ENCODE data around the gene TRAPPC10. TPM values are rescaled to one million over a fixed set of nuclear protein-coding genes. Genes with fewer than 3 reads are reported as not detected.

TRAPPC10 gene
- total RNA-seq, 2 donors from 2014 or later = 14.4 to 38.9 TPM

- TF ChIP-seq CTCF (IDR thresholded peaks at IDR 0.05) (no peak), POLR2AphosphoS5 (IDR thresholded peaks at IDR 0.05) (no peak)
- no peak for DNase-seq (ENCODE audit: low spot score)
- H3K27ac ChIP-seq = no peak overlapping the region
- no peaks in the 10 kb centered on the region for H3K27me3 ChIP-seq (replicated peaks; ENCODE audit: insufficient read depth)
- H3K9me3 ChIP-seq = no peaks in the 10 kb centered on the region
- no peaks in the 10 kb centered on the region for H3K36me3 ChIP-seq
- no peaks in the 10 kb centered on the region for H3K4me1 ChIP-seq (replicated peaks)
- no peak overlapping the region for H3K4me3 ChIP-seq
- WGBS = 23% methylated on average over 5 of the region's 8 CpGs
- intact Hi-C loops (cut with DNase I) = no loop called here
Measured at GRCh38 chr21:44024887-44025353, 12.8 kb downstream of the TRAPPC10 start.

- TF ChIP-seq POLR2AphosphoS5 (IDR thresholded peaks at IDR 0.05) (no peak), POLR2A (IDR thresholded peaks at IDR 0.05) (no peak), CTCF (IDR thresholded peaks at IDR 0.05) (no peak)
- Histone ChIP-seq H3K9me3 (no peaks in the 10 kb centered on the region), H3K27me3 (replicated peaks; ENCODE audit: insufficient read depth) (no peaks in the 10 kb centered on the region), H3K27ac (no peak overlapping the region), H3K36me3 (peaks cover 0 to 2% of the 10 kb centered on the region in 2 donors), H3K4me3 (no peak overlapping the region), H3K4me1 (replicated peaks) (no peaks in the 10 kb centered on the region)
- no peak for DNase-seq (ENCODE audit: low spot score)
- 77% methylated on average over 8 of the region's 8 CpGs for WGBS
- intact Hi-C loops (cut with DNase I) = no loop called here
Measured at GRCh38 chr21:44027607-44028286, 15.6 kb downstream of the TRAPPC10 start.

GRCh38 chr21:44028287-44028659 lies 16.2 kb downstream of the TRAPPC10 start:
- Histone ChIP-seq H3K4me1 (replicated peaks) (no peaks in the 10 kb centered on the region), H3K27me3 (replicated peaks; ENCODE audit: insufficient read depth) (no peaks in the 10 kb centered on the region), H3K4me3 (no peak overlapping the region), H3K27ac (no peak overlapping the region), H3K36me3 (peaks cover 0 to 4% of the 10 kb centered on the region in 2 donors), H3K9me3 (no peaks in the 10 kb centered on the region)
- WGBS = 74% methylated on average over 6 of the region's 6 CpGs
- TF ChIP-seq CTCF (IDR thresholded peaks at IDR 0.05) (no peak), POLR2A (IDR thresholded peaks at IDR 0.05) (no peak), POLR2AphosphoS5 (IDR thresholded peaks at IDR 0.05) (no peak)
- intact Hi-C loops (cut with DNase I) = no loop called here
- DNase-seq (ENCODE audit: low spot score) = no peak

DNA sequence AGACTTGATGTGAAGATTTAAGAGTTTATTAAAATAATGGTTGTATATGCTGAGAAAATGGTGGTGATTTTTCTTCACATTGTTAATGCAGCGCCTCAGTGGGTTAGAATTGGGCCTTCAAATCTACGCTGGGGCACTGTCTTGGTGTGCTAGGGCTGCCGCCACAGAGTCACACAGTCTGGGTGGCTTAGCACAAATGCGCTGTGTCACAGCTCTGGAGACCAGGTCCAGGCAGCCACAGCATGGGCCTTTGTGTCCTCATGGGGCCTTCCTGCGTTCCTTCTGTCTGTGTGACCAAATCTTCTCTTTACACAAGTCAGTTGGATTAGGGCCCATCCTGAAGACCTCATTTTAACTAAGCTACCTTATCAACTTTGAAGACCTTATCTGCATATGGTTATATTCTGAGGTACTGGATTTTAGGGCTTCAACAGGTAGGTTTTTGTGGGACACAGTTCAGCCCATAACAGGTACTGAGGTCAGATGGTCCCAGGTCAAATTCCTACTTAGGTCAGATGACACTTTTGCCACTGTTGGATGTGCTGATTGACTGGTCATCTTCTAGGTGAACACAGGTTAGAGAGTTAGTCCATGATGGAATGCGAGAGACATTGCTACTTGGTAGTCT lies 17.5 kb downstream of the TRAPPC10 start:
- intact Hi-C loops (cut with DNase I) = no loop called here
- 98% methylated on average over 6 of the region's 6 CpGs for WGBS
- no peak for TF ChIP-seq CTCF (IDR thresholded peaks at IDR 0.05)
- TF ChIP-seq POLR2AphosphoS5 (IDR thresholded peaks at IDR 0.05) = no peak
- no peak for TF ChIP-seq POLR2A (IDR thresholded peaks at IDR 0.05)

DNA sequence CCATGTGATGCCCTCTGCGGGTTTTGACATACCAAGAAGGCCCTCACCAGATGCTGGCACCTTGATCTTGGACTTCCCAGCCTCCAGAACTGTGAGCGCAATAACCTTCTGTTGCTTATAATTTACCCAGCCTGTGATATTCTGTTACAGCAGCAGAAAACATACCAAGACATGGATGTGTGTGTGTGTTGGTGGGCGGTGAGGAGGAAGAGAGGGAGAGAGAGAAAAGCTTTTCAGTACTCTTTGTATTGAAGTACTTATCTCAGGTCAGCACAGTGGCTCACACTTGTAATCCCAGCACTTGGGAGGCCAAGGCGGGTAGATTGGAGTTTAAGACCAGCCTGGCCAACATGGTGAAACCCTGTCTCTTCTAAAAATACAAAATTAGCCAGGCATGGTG lies 23.1 kb downstream of the TRAPPC10 start:
- intact Hi-C loops (cut with DNase I) = no loop called here
- H3K27me3 ChIP-seq (replicated peaks; ENCODE audit: insufficient read depth) = no peaks in the 10 kb centered on the region
- no peaks in the 10 kb centered on the region for H3K9me3 ChIP-seq
- H3K4me3 ChIP-seq = no peak overlapping the region
- no peaks in the 10 kb centered on the region for H3K4me1 ChIP-seq (replicated peaks)
- TF ChIP-seq POLR2AphosphoS5 (IDR thresholded peaks at IDR 0.05) (no peak), POLR2A (IDR thresholded peaks at IDR 0.05) (no peak), CTCF (IDR thresholded peaks at IDR 0.05) (no peak)
- H3K27ac ChIP-seq = no peak overlapping the region
- 95% methylated on average over 4 of the region's 4 CpGs for WGBS
- peaks cover 0 to 8% of the 10 kb centered on the region in 2 donors for H3K36me3 ChIP-seq
- DNase-seq (ENCODE audit: low spot score) = no peak

More for the DNA sequence above, 17.5 kb downstream of the TRAPPC10 start:
- Histone ChIP-seq H3K27ac (no peak overlapping the region), H3K9me3 (no peaks in the 10 kb centered on the region), H3K27me3 (replicated peaks; ENCODE audit: insufficient read depth) (no peaks in the 10 kb centered on the region), H3K4me1 (replicated peaks) (no peaks in the 10 kb centered on the region), H3K4me3 (no peak overlapping the region), H3K36me3 (peaks cover 0 to 4% of the 10 kb centered on the region in 2 donors)
- DNase-seq (ENCODE audit: low spot score) = no peak
